Naive B cell (primary cell): ENCODE data around the gene GP9. TPM values are rescaled to one million over a fixed set of nuclear protein-coding genes. Genes with fewer than 3 reads are reported as not detected.
"Not testable (repeated sequence)": the region's sequence is repeated elsewhere in the genome, so short reads cannot be mapped to it uniquely, and the experiment has no call there.

Source experiments
- ATAC-seq, 2 donors: fragments of 150-1000 bp; cut with Tn5 transposase; 2 replicates each; pipeline ENCODE4 v1.10.0; 2021; ENCODE audit warnings: low read depth in 2 of 2, mild to moderate bottlenecking in 2 of 2, moderate library complexity in 2 of 2
- DNase-seq: peaks from one replicate; pipeline ENCODE4 v3.0.0; 2022
- H3K27ac Mint-ChIP-seq, 6 donors: one replicate each; pipeline ENCODE4 v1.8.0; 2020 to 2022; ENCODE audit warnings: mild to moderate bottlenecking in 6 of 6, mixed read lengths in 6 of 6, moderate library complexity in 5 of 6, inconsistent platforms in 2 of 6
- H3K27me3 Mint-ChIP-seq, 3 donors: one replicate each; pipeline ENCODE4 v1.8.0; 2021 to 2022; ENCODE audit warnings: mixed read lengths in 3 of 3, mild to moderate bottlenecking in 1 of 3
- H3K36me3 Mint-ChIP-seq, 2 donors: one replicate each; pipeline ENCODE4 v1.8.0; 2020 to 2022; ENCODE audit warnings: mixed read lengths in 2 of 2, inconsistent platforms in 1 of 2, mild to moderate bottlenecking in 1 of 2
- H3K4me1 Mint-ChIP-seq, 3 donors: one replicate each; pipeline ENCODE4 v1.8.0; 2020 to 2022; ENCODE audit warnings: mixed read lengths in 3 of 3, inconsistent platforms in 1 of 3, mild to moderate bottlenecking in 1 of 3, moderate library complexity in 1 of 3
- H3K4me3 Mint-ChIP-seq, 8 donors: one replicate each; pipeline ENCODE4 v1.8.0; 2020 to 2022; ENCODE audit warnings: mild to moderate bottlenecking in 8 of 8, mixed read lengths in 8 of 8, moderate library complexity in 8 of 8, inconsistent platforms in 2 of 8
- H3K9me3 Mint-ChIP-seq, 7 donors: one replicate each; pipeline ENCODE4 v1.8.0; 2020 to 2022; ENCODE audit warnings: mixed read lengths in 7 of 7, mild to moderate bottlenecking in 5 of 7, inconsistent platforms in 2 of 7, moderate library complexity in 1 of 7
- polyA plus RNA-seq, 6 donors: library from polyadenylated mRNA; unstranded; fragments of 300-500 nt; fragmentation: Illumina TruSeq; gene quantifications; one replicate each; pipeline ENCODE4 v1.2.3, GENCODE V29; 2021; ENCODE audit warnings: low read depth in 6 of 6

Gene GP9
- polyA plus RNA-seq, 6 donors from 2014 or later: 0.99 to 6.8 (median 4.1) TPM

DNA sequence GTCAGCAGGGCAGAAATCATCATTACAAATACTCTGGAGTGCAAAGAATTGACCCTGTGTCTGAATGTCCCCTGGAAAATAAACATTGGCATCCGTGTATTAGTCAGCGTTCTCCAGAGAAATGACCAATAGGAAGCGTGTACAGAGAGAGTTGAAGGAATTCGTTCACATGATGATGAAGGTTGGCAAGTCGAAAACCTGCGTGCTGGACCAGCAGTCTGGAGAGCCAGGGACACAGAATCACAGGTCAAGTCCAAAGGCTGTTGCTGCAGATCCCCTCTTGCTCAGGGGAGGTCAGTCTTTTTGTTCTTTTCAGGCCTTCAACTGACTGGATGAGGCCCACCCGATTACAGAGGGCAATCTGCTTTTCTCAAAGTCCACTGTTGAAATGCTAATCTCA is 16.6 kb downstream of the GP9 start:
- no peak overlapping the region for H3K4me3 Mint-ChIP-seq
- H3K27ac Mint-ChIP-seq: peak overlapping the region in 1 of 6 donors; percentile 31
- H3K27me3 Mint-ChIP-seq: peaks cover 0 to 12% (median 0%) of the 10 kb centered on the region in 3 donors
- ATAC-seq: no peak
- H3K9me3 Mint-ChIP-seq: no peaks in the 10 kb centered on the region
- H3K36me3 Mint-ChIP-seq: no peaks in the 10 kb centered on the region
- peaks cover 0 to 2% (median 0%) of the 10 kb centered on the region in 3 donors for H3K4me1 Mint-ChIP-seq
- no peak for DNase-seq

DNA sequence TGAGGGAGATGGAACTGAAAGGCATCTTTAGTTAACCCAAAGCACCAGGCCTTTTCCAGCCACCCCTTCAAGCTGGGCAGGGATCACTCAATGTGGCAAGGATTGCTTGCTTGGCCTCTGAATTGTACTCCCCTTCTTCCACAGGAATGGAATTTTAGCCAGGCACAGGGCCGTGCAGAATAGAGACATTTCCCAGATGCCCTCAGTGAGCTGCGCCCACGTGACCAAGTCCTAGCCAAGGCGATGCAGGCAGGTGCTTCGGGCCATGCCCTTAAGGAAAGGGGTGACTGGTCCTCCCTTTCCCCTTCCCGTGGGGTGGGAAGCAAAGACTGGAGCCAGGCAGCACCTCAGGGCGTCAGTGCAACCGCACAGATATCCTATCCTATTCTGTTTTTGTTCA is 17.9 kb downstream of the GP9 start:
- peaks cover 0 to 4% (median 0%) of the 10 kb centered on the region in 3 donors for H3K27me3 Mint-ChIP-seq
- H3K36me3 Mint-ChIP-seq: no peaks in the 10 kb centered on the region
- ATAC-seq (no peak), DNase-seq (no peak)
- no peaks in the 10 kb centered on the region for H3K9me3 Mint-ChIP-seq
- H3K4me3 Mint-ChIP-seq: no peak overlapping the region
- H3K4me1 Mint-ChIP-seq: peaks cover 0 to 2% (median 0%) of the 10 kb centered on the region in 3 donors
- H3K27ac Mint-ChIP-seq: no peak overlapping the region

DNA sequence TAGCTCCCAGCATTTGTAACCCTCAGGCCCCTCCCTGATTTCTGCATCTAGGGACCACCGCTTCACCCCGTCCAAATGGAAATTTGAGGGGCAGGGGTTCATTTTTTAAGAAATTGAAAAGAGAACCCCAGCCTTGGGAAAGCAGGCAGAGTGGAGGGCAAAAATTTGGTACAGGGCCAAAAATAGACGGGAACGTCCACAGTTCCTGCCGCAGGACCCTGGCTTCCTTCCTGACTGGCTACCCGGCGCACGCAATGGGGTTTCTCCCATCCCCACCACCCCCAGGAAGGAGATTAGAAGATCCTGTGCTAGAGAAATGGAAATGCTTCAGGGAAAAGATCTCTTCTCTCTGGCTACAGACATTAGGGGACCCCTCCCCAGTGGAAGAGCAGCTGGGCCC is 20.9 kb downstream of the GP9 start:
- Mint-ChIP-seq H3K4me1 (peaks cover 0 to 2% (median 0%) of the 10 kb centered on the region in 3 donors), H3K4me3 (no peak overlapping the region), H3K36me3 (no peaks in the 10 kb centered on the region), H3K27me3 (no peaks in the 10 kb centered on the region), H3K9me3 (no peaks in the 10 kb centered on the region), H3K27ac (no peak overlapping the region)
- no peak for ATAC-seq
- no peak for DNase-seq

DNA sequence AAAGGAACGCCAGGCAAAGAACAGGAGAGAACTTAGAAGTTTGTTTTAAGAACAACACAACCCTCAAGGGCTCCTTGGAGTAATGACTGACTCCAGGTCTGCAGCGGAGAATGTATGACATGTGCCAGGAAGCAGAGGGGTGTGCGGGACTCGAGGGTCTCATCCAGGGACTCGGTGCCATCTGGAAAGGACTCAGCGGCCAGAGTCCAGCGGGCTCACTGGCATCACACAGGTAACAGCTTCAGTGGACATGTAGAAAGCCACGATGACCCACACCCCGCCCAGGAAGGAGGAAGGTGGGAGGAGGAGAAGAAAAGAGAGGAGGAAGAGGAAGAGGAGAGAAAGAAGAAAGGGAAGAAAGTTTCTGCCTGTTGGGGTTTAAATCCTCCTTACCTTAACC is 21.4 kb downstream of the GP9 start:
- Mint-ChIP-seq H3K36me3 (no peaks in the 10 kb centered on the region), H3K9me3 (no peaks in the 10 kb centered on the region), H3K4me1 (peaks cover 0 to 2% (median 0%) of the 10 kb centered on the region in 3 donors), H3K27me3 (no peaks in the 10 kb centered on the region), H3K4me3 (peak overlapping the region in 1 of 8 donors; percentile 63), H3K27ac (peak overlapping the region in 2 of 6 donors; percentile 13 to 89)
- DNase-seq (no peak), ATAC-seq (no peak)

DNA sequence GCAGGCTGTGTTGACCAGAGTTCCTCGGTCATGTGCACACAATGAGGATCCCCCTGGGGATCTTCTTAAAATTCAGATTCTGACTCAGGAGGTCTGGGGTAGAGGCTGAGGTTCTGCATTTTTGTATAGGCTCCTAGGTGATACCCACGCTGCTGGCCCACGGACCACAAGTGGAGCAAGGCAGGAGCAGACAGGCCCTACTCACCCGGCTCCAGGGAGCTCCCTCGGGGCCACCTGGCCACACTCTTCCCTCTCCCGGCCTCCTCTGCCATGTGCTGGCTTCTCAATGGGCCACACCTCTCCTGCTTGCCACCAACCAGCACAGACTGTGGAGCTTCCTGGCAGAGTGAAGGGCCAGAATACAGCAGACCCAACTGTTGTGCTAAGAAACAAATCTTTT is 23.9 kb downstream of the GP9 start:
- ATAC-seq (no peak), DNase-seq (no peak)
- H3K36me3 Mint-ChIP-seq: no peaks in the 10 kb centered on the region
- no peaks in the 10 kb centered on the region for H3K9me3 Mint-ChIP-seq
- peaks cover 0 to 2% (median 0%) of the 10 kb centered on the region in 3 donors for H3K4me1 Mint-ChIP-seq
- no peaks in the 10 kb centered on the region for H3K27me3 Mint-ChIP-seq
- no peak overlapping the region for H3K4me3 Mint-ChIP-seq
- no peak overlapping the region for H3K27ac Mint-ChIP-seq

DNA sequence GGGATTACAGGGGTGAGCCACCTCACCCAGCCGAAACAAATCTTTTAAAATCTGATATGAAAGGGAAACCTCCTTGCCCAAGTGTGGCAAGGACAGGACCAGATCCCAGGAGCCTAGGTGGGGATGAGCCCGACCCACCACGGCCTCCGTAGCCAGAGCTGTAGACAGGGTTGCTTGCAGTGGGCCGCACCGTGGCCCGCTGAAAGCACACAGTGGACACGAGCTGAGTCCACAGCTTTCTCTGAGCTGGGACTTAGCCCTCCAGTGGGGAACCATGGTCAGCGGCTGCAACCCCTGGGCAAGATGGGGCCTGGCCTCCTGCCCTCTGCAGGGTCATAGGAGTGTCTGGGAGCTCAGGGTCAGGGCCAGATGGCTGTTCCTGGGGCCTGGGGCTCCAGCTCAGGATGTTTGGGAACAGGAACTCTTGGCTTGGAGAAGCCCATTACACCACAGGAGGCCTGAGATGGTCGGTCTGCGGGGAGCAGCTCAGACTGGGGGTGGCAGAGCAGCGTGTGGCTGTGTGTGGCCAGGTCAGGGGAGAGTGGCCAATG is 24.7 kb downstream of the GP9 start:
- H3K36me3 Mint-ChIP-seq: no peaks in the 10 kb centered on the region
- H3K9me3 Mint-ChIP-seq: no peaks in the 10 kb centered on the region
- H3K4me3 Mint-ChIP-seq: no peak overlapping the region
- H3K27ac Mint-ChIP-seq: no peak overlapping the region
- no peak for ATAC-seq
- DNase-seq: no peak
- H3K27me3 Mint-ChIP-seq: no peaks in the 10 kb centered on the region
- peaks cover 0 to 2% (median 0%) of the 10 kb centered on the region in 3 donors for H3K4me1 Mint-ChIP-seq

DNA sequence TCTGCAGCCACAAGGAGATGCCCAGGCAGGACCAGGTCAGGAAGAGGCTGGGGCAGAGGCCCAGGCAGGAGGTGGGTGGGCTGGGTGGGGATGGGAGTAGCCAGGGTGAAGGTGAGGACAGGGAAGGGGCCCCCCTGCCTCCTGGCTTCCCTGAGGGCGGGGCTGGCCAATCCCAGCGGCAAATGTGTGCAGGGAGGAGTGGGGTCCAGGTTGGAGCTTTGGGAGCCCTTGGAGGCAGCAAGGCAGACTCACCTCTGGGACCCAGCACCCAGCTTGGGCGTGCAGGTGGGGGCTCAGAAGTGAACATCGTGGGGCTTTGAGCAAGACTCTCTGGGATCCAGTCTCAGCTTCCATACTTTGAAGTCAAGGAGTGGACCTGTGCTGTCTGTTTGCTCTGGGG is 25.2 kb downstream of the GP9 start:
- H3K27ac Mint-ChIP-seq: peak overlapping the region in 1 of 6 donors; percentile 57
- ATAC-seq (no peak), DNase-seq (no peak)
- H3K27me3 Mint-ChIP-seq: no peaks in the 10 kb centered on the region
- no peaks in the 10 kb centered on the region for H3K9me3 Mint-ChIP-seq
- no peak overlapping the region for H3K4me3 Mint-ChIP-seq
- H3K36me3 Mint-ChIP-seq: no peaks in the 10 kb centered on the region
- peaks cover 0 to 2% (median 0%) of the 10 kb centered on the region in 3 donors for H3K4me1 Mint-ChIP-seq

DNA sequence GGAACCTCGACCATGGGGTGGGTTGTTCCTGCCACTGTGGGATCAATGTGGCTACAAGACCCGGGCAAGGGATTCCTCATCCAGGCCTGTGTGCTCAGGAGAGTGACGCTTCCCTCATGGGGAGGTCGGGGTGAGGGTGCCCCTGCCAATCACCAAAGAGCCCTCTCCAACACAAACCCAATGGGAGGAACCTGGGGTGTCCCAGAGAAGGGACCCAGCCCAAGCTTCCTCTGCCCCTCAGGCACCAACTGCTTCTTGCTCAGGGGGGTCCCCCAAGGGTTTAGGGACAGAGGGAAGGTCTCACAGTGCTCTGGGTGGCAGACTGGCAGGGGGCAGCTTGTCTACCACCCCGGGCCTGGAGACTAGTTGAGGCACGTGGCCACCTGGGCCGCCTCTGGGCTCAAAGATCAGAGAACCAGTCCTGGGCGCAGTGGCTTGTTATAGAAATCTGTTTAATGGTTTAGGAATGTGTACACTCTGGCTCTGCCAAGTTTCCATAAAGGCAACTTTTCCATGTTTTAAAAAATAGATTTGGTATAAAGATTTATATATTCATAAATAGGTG is 26.6 kb downstream of the GP9 start:
- H3K4me3 Mint-ChIP-seq: no peak overlapping the region
- no peaks in the 10 kb centered on the region for H3K36me3 Mint-ChIP-seq
- H3K4me1 Mint-ChIP-seq: no peaks in the 10 kb centered on the region
- no peak for ATAC-seq
- H3K27ac Mint-ChIP-seq: no peak overlapping the region
- no peaks in the 10 kb centered on the region for H3K9me3 Mint-ChIP-seq
- DNase-seq: no peak
- H3K27me3 Mint-ChIP-seq: no peaks in the 10 kb centered on the region

DNA sequence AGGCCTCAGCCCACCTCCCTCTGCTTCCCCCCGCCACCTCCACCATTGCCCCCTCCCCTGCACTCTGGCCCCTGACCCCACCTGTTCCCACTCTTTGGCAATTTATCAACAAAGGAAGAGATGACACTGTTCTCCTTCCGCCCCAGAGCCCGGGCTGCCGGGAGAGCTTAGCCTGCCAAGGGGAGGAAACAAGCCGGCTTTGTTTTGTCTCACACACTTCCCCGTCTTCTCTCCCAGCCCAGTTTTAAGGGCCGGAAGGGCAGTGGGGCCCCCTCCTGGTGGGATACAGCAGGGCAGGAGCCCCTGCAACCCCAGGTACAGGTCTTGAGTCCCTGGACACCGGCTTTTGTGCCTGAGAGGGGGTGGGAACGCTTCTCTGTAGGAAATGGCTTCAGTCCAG is 27.3 kb downstream of the GP9 start:
- peak overlapping the region in 1 of 6 donors; percentile 74 for H3K27ac Mint-ChIP-seq
- not testable (repeated sequence) for H3K36me3 Mint-ChIP-seq

DNA sequence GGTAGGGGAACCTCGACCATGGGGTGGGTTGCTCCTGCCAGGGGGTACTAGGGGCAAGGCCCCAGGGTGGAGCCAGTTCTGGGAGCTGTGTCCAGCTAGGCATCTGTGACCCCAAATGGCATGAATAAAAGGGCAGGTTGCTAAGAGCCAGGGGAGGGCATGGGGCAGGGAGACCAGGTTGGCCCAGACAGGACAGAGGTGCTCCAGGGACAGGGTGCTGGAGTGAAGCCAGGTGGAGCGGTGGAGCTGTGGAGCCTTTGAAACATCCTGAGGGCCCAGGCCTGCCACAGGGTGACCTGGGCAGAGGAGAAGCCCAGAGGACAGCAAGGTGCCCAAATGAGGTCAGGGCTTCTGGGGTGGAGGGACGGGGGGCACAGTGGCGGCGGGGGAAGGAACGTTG is 27.7 kb downstream of the GP9 start:
- H3K27ac Mint-ChIP-seq, ATAC-seq, DNase-seq: not testable (repeated sequence)

More for the DNA sequence above, 27.3 kb downstream of the GP9 start:
- not testable (repeated sequence) for H3K4me1 Mint-ChIP-seq, H3K27me3 Mint-ChIP-seq, H3K9me3 Mint-ChIP-seq, H3K4me3 Mint-ChIP-seq
- ATAC-seq (peak; percentile 72 to 85), DNase-seq (peak; percentile 17)

DNA sequence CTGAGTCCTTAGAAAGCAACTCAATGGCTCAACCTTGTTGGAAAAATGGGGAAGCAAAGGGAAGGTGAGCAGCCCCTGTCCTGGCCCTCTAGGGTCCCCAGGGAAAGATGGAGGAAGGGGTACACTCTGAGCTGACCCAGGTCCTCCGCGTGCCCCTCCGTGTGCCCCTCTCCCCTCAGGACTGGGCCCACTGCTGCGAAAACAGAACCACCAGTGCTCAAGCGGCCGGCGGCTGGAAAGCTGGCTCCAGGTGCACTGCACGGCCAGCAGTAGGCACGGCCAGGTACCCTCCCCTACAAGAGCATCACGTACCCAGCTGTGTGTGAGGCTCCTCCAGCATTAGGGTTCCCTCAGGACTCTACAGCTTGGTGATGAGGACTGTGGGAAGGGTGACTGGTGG is 34.7 kb downstream of the GP9 start:
- Mint-ChIP-seq H3K9me3 (peaks cover 0 to 4% (median 0%) of the 10 kb centered on the region in 7 donors), H3K4me1 (peaks cover 15 to 21% (median 18%) of the 10 kb centered on the region in 3 donors), H3K36me3 (peaks cover 12 to 24% of the 10 kb centered on the region in 2 donors), H3K27ac (peak overlapping the region in 1 of 6 donors; percentile 61), H3K4me3 (no peak overlapping the region), H3K27me3 (no peaks in the 10 kb centered on the region)
- DNase-seq (no peak), ATAC-seq (no peak)

More for the DNA sequence above, 27.7 kb downstream of the GP9 start:
- H3K36me3 Mint-ChIP-seq, H3K4me1 Mint-ChIP-seq, H3K4me3 Mint-ChIP-seq, H3K9me3 Mint-ChIP-seq, H3K27me3 Mint-ChIP-seq: not testable (repeated sequence)

DNA sequence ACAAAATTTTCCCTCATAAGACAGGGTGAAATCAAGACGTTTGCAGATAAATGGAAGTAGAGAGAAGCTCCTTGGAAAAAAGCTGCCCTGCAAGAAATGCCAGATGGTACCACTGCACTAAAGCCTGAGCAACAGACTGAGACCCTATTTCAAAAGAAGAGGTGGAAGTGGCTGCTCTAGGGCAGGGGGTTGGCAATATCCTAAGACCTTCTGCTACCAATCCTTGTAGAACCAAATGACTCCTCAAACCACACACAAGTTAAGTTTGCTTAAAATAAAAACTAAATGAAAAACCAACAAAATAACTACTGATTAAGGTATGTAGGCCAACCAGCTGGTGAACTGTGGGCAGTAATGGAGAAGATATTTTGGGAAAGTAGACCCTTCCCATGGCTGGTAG is 39.7 kb downstream of the GP9 start:
- ATAC-seq (no peak), DNase-seq (no peak)
- Mint-ChIP-seq H3K4me1 (peaks cover 25 to 49% (median 29%) of the 10 kb centered on the region in 3 donors), H3K27me3 (no peaks in the 10 kb centered on the region), H3K9me3 (peaks cover 0 to 4% (median 0%) of the 10 kb centered on the region in 7 donors), H3K4me3 (no peak overlapping the region), H3K27ac (no peak overlapping the region), H3K36me3 (peaks cover 12 to 24% of the 10 kb centered on the region in 2 donors)

DNA sequence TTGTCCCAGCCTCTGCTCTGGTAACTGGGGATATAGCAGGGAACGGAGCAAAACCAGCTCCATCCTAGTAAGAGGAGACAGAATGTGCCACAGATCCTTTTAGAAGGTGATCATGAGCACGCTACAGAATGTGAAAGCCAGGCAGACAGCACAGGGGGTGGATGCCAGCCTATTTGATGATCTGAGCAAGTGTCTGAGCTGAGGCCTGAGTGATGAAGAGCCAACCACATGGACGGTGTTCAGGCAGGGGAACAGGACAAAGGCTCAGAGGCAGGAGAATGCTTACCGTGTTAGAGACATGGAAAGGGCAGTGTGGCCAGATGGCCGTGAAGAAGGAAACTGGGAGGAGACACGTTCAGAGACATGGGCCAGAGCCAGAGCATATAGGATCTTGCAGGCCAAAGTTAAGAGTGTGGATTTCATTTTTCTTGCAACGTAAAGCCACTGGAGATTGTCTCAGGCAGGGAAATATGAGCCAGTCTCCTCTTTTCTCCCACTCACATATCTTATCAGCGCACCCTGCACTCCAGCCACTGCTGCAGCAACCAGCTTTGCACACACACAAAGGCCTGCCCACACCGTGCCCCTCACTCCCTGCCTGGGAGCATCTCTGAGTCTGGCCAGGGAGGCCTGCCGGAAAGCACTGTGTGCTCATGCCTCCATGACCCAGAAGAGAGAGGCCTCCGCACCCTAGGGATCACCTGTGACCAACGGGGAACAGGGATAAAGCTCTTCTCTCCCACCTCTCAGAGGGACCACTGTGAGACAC is 41.0 kb downstream of the GP9 start:
- Mint-ChIP-seq H3K4me3 (no peak overlapping the region), H3K4me1 (peaks cover 24 to 49% (median 25%) of the 10 kb centered on the region in 3 donors)
- no peak for ATAC-seq

DNA sequence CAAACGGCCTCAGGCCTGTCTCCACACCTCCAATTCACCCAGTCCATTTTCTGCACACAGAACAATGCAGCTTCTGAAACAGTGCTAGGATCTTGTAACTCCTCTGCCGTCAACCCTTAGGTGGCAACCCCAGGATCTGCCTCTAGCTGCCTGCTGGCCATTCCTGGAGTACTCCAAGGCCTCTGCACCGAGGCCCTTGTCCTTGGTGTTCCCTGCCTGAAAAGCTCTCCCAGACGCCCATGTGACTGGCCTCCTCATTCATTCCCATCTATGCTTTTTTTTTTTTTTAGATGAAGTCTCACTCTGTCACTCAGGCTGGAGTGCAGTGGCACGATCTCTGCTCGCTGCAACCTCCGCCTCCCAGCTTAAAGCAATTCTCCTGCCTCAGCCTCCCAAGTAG is 42.7 kb downstream of the GP9 start:
- Mint-ChIP-seq H3K4me3 (no peak overlapping the region), H3K36me3 (peaks cover 12 to 16% of the 10 kb centered on the region in 2 donors), H3K27me3 (no peaks in the 10 kb centered on the region), H3K27ac (peak overlapping the region in 3 of 6 donors; percentile 34 to 75 (median 36)), H3K9me3 (peaks cover 0 to 2% (median 0%) of the 10 kb centered on the region in 7 donors), H3K4me1 (peaks cover 19 to 42% (median 22%) of the 10 kb centered on the region in 3 donors)
- DNase-seq: no peak
- ATAC-seq: no peak

More for the DNA sequence above, 41.0 kb downstream of the GP9 start:
- H3K9me3 Mint-ChIP-seq: peaks cover 0 to 4% (median 0%) of the 10 kb centered on the region in 7 donors
- H3K36me3 Mint-ChIP-seq: peaks cover 12 to 19% of the 10 kb centered on the region in 2 donors
- peak overlapping the region in 1 of 6 donors; percentile 16 for H3K27ac Mint-ChIP-seq
- no peaks in the 10 kb centered on the region for H3K27me3 Mint-ChIP-seq
- DNase-seq: no peak
